Motor neuron (in vitro differentiated cells): ENCODE results near the gene STAM2. TPM values are rescaled to one million over a fixed set of nuclear protein-coding genes. Genes with fewer than 3 reads are reported as not detected.
"Not testable (repeated sequence)": the region's sequence is repeated elsewhere in the genome, so short reads cannot be mapped to it uniquely, and the experiment has no call there.

Experiments used
- ATAC-seq, 8 experiments: fragments of 200-7000 bp; cut with Tn5 transposase; replicated peaks in 6 of 8; 2 replicates each; pipeline ENCODE4 v1.8.0; 2021; ENCODE audit warnings: mild to moderate bottlenecking in 8 of 8, moderate library complexity in 8 of 8
- H3K27ac ChIP-seq, 2 donors: fragments of 250-450 bp; sonication (Bioruptor Pico); 2 replicates each; pipeline ENCODE4 v1.9.0; 2021; ENCODE audit warnings: antibody characterized with exemption in 2 of 2, mild to moderate bottlenecking in 2 of 2, moderate library complexity in 1 of 2
- H3K4me1 ChIP-seq, 2 donors: fragments of 250-450 bp; sonication (Bioruptor Pico); replicated peaks in 1 of 2; 2 replicates each; pipeline ENCODE4 v1.6.1; 2021; ENCODE audit warnings: antibody characterized with exemption in 2 of 2, mild to moderate bottlenecking in 2 of 2, moderate library complexity in 1 of 2
- H3K4me3 ChIP-seq, 5 donors: fragments of 250-450 bp; sonication (Bioruptor Pico); 2 replicates each; pipeline ENCODE4 v1.9.0; 2021; ENCODE audit warnings: antibody characterized with exemption in 5 of 5, mild to moderate bottlenecking in 5 of 5, moderate library complexity in 4 of 5
- WGBS, 10 experiments: fragments of 450-650 bp; shearing (Covaris generic); methylation state at CpG; one replicate each; pipeline ENCODE4 v1.0.0; 2022; 5-methylcytosine and 5-hydroxymethylcytosine counted together
- in situ Hi-C, 9 experiments: fragments of 400-800 bp; cut with MboI; loops; one replicate each; pipeline ENCODE4 v1.15.0; 2021; ENCODE audit warnings: low sequenced_read_pairs in 9 of 9, low pct_unique_long_range_greater_than_20kb in 2 of 9; ENCODE audit not compliant: unreplicated experiment in 9 of 9
- total RNA-seq, 8 experiments: library from RNA; unstranded; fragments of 300-600 nt; gene quantifications; 2 replicates each; pipeline versions ENCODE4 v1.2.3 to v1.2.4, GENCODE V29; 2022

Gene STAM2
- total RNA-seq, 8 experiments from 2014 or later: 14.3 to 43.9 (median 22.2) TPM

DNA sequence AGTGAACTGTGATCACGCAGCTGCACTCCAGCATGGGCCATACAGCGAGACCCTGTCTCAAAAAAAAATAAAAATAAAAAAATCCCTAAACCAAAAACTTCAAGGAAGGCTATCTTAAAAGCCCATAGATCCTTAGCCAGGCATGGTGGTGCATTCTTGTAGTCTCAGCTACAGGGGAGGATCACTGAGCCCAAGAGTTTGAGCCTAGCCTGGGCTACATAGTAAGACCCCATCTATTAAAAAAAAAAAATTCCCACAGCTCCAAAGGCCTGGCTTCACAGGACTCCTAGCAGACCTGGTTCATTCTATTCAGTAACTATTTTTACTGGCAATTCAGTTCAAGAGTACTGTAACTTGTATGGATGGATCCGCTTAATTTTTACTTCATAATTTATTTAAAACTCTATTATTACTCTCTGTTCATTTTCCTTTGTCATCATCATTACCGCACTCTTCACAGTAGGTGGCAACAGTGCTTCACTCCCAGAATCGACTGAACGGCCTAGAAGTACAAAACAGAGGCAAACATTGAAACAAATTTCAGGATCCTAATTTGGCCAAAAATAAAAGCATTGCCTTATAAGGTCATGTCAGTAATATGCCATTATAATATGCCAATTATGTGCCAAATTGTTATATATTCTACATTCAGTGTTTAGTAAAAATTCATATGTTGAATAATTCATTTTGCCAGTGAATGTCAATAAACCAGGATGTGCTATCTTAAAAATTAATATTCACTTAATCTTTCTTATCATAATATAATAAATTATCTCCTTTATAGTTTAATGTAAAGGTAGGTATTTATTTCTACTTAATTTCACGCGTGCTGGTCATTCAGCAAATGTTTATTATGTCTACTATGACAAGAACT is 14.3 kb upstream of the STAM2 start:
- no peak overlapping the region for H3K27ac ChIP-seq
- H3K4me3 ChIP-seq: no peak overlapping the region
- ATAC-seq: peak in 7 of 8 experiments; percentile 41 to 96 (median 62)
- in situ Hi-C loops: loop anchor here (10.0 to 25.0 kb wide), 7 partner anchors 145 to 1322 kb away; partner anchors contain the start of gene FMNL2 (in 1 of the 9)
- 20 to 79% (median 45%) methylated on average over 1 to 8 of the region's 8 CpGs; no CpG with 5 or more reads in 1 of the 10 experiments for WGBS, 10 experiments
- H3K4me1 ChIP-seq: no peaks in the 10 kb centered on the region

DNA sequence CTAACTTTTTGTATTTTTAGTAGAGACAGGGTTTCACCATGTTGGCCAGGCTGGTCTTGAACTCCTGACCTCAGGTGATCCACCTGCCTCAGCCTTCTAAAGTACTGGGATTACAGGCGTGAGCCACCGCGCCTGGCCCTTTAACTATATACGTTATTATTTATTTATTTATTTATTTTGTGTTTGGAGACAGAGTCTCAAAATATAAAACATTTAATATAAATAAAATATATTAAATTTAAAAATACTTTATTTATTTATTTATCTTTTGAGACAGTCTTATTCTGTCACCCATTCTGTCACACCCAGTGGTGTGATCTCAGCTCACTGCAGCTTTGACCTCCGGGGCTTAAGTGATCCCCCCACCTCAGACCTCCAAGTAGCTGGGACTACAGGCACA is 11.2 kb upstream of the STAM2 start:
- H3K4me3 ChIP-seq, H3K4me1 ChIP-seq, ATAC-seq, H3K27ac ChIP-seq: not testable (repeated sequence)
- in situ Hi-C loops: loop anchor here in 8 of 9 experiments (10.0 to 25.0 kb wide), 6 partner anchors 148 to 1325 kb away; partner anchors contain the start of gene FMNL2 (in 1 of the 8)
- WGBS, 10 experiments: 54 to 100% (median 97%) methylated on average over 1 to 5 of the region's 5 CpGs; no CpG with 5 or more reads in 3 of the 10 experiments

DNA sequence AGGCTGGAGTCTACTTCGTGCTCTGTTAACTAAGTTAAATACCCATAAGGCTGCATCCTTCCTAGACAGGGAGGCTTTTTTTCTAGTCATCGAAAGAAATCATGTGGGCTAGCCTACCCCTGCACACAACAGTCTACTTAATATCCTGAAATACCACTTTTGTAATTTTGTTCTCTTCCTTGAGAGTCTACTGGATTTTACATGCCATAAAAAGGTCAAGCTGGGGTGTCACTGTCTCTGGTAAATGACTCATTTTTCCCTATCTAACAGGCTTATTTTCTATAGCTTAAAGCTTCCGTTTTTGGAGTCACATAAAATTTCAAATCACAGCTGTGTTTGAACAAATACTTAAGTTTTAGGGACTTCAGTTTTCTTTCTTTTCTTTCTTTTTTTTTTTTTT is 10.7 kb upstream of the STAM2 start:
- in situ Hi-C loops: loop anchor here in 8 of 9 experiments (10.0 to 25.0 kb wide), 6 partner anchors 149 to 1326 kb away; partner anchors contain the start of gene FMNL2 (in 1 of the 8)
- H3K27ac ChIP-seq: no peak overlapping the region
- ATAC-seq: no peak

DNA sequence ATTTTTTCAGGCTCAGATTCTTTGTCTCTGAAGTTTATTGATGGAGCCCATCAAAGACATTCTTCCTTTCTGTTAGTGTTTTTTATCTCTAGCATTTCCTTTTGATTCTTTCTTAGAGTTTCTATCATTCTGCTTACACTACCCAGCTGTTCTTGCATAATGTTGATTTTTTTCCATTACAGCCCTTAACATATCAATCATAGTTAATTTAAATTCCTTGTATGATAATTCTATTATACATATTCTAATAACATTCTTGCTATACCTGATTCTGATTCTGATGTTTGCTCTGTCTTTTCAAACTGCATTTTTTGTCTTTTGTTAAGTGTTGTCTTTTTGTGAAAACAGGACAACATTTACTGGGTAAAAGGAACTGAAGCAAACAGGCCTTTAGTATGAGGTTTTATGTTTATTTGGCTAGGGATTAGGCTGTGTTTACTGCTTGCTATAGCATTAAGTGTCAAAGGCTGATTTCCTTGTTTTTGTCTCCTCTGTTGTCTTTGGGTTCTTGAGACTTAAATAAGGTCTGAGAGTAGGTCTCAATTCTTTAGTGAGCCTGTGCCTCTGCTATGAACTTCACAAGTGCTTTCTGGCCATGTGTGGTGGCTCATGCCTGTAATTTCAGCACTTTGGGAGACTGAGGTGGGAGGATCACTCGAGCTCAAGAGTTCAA is 8.0 kb upstream of the STAM2 start:
- no peaks in the 10 kb centered on the region for H3K4me1 ChIP-seq
- WGBS, 10 experiments: 0% methylated on average over 1 of the region's 1 CpG; no CpG with 5 or more reads in 5 of the 10 experiments
- no peak overlapping the region for H3K27ac ChIP-seq
- H3K4me3 ChIP-seq: no peak overlapping the region
- in situ Hi-C loops: loop anchor here in 8 of 9 experiments (10.0 to 25.0 kb wide), 6 partner anchors 151 to 1329 kb away; partner anchors contain the start of gene FMNL2 (in 1 of the 8)
- peak in 3 of 8 experiments; percentile 52 to 66 (median 63) for ATAC-seq

More for the DNA sequence above, 10.7 kb upstream of the STAM2 start:
- 73 to 100% (median 91%) methylated on average over 2 to 3 of the region's 3 CpGs for WGBS, 10 experiments
- H3K4me3 ChIP-seq: no peak overlapping the region
- H3K4me1 ChIP-seq: no peaks in the 10 kb centered on the region

DNA sequence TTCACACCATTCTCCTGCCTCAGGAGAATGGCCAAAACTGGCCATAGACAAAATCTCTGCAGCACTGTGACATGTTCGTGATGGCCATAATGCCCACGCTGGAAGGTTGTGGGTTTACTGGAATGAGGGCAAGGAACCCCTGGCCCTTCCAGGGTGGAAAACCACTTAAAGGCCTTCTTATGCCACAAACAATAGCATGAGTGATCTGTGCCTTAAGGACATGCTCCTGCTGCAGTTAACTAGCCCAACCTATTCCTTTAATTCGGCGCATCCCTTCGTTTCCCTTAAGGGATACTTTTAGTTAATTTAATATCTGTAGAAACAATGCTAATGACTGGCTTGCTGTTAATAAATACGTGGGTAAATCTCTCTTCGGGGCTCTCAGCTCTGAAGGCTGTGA is 2.1 kb upstream of the STAM2 start:
- WGBS, 10 experiments: 92 to 100% (median 100%) methylated on average over 1 to 5 of the region's 7 CpGs; no CpG with 5 or more reads in 5 of the 10 experiments
- in situ Hi-C loops: loop anchor here in 5 of 9 experiments (25.0 kb wide), 4 partner anchors 285 to 1335 kb away; no protein-coding TSS in a partner anchor
- not testable (repeated sequence) for ATAC-seq, H3K4me3 ChIP-seq, H3K27ac ChIP-seq
- H3K4me1 ChIP-seq: peaks cover 3 to 13% of the 10 kb centered on the region in 2 donors

DNA sequence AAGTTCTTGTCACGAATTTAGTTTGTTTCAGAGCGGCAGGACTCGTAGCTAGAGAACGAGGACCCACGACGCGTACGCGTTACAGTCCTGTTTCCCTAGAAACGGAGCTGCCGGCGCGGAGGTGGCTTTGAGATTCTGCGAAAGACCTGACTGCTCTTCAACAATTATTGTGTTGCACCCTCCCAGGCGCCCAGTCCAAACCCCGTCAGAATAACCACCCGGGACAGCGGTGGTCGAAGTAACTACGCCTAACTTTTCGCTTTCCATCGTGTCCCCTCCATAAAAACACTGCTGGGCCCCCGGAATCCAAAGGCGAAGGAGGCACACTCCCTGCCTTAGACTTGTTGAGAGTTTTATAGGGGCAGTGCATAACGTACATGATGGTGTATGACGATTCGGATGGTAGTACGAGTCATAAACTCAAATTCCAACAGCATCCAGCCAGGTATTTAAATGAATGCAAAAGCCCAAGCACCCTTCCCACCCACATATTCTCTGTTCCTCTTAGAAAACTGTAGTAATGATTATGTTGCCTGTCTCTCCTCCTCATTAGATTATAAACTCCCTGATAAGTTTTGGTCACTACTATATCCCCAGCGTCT is 651 bp upstream of the STAM2 start:
- peaks cover 3 to 13% of the 10 kb centered on the region in 2 donors for H3K4me1 ChIP-seq
- in situ Hi-C loops: loop anchor here in 5 of 9 experiments (25.0 kb wide), 4 partner anchors 286 to 1336 kb away; no protein-coding TSS in a partner anchor
- 0 to 100% (median 10%) methylated on average over 1 to 20 of the region's 29 CpGs; no CpG with 5 or more reads in 5 of the 10 experiments for WGBS, 10 experiments
- ATAC-seq: peak in 3 of 8 experiments; percentile 8 to 13 (median 11)
- peak overlapping the region; percentile 99 to 100 for H3K27ac ChIP-seq
- peak overlapping the region; percentile 63 to 79 (median 67) for H3K4me3 ChIP-seq

DNA sequence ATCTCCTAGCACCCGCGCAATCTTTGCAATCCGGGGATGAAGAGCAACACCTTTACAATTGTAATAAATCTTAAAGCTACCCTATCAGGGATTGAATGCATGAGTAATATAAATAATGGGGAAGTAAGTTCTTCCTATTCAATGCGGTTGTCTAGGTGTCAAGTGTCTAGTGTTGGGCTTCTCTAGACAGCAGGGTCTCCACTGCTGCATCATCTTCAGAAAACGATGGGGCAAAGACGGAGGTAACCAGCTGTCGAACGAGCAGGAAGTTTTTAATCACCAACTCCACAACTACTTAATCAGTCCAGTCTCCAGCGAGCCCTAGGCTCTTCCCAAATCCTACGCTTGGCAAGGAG is 573 bp downstream of the STAM2 start:
- peak; percentile 2 to 32 (median 19) for ATAC-seq
- H3K4me3 ChIP-seq: peak overlapping the region; percentile 63 to 79 (median 67)
- peaks cover 3 to 13% of the 10 kb centered on the region in 2 donors for H3K4me1 ChIP-seq
- 0 to 17% (median 5%) methylated on average over 1 to 7 of the region's 10 CpGs; no CpG with 5 or more reads in 2 of the 10 experiments for WGBS, 10 experiments
- peak overlapping the region; percentile 99 to 100 for H3K27ac ChIP-seq
- in situ Hi-C loops: loop anchor here in 5 of 9 experiments (25.0 kb wide), 4 partner anchors 287 to 1337 kb away; no protein-coding TSS in a partner anchor

DNA sequence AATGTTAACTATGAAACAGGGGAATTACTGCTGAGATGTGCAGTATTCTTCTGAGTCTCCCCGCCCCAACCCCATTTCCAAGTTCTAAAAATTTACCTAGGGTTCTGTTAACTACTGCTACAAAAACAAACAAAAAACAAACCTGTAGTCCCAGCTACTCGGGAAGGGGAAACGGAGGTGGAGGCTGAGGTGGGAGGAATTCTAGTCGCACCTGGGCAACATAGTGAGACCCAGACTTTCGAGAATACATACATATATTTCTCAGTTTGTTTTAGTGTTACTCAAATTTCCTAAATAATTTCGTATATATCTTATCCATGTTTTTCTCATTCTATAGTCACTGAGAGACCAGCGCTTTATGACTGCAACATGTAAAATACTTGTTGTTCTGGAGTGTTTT is 989 bp downstream of the STAM2 start:
- H3K4me1 ChIP-seq: peaks cover 3 to 13% of the 10 kb centered on the region in 2 donors
- ATAC-seq: no peak
- in situ Hi-C loops: loop anchor here in 2 of 9 experiments (25.0 kb wide), 1 partner anchor 137 kb away; no protein-coding TSS in a partner anchor
- 0 to 83% (median 31%) methylated on average over 1 to 7 of the region's 7 CpGs for WGBS, 10 experiments
- peak overlapping the region; percentile 63 to 79 (median 67) for H3K4me3 ChIP-seq
- H3K27ac ChIP-seq: peak overlapping the region in 1 of 2 donors; percentile 100

DNA sequence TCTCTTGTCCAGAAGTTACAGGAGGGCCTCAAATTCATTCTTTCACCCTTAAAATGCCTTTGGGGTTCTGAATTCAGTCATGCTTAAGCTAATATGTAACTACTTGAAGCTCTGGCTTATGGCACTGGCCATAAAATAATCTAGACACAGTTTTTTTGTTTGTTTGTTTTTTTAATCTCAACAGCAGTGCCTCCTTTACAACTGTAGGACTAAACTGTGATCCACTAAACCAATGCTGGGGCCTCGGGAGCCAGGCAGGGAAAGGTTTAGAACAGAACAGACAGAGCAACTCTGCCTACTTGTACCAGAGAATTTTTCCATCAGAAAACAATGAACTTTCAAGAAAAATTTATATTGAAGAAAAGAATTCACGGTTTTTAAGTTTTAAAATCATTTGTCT is 1.7 kb downstream of the STAM2 start:
- H3K4me1 ChIP-seq: peaks cover 3 to 13% of the 10 kb centered on the region in 2 donors
- peak overlapping the region in 3 of 5 donors; percentile 66 to 72 (median 67) for H3K4me3 ChIP-seq
- no peak overlapping the region for H3K27ac ChIP-seq
- WGBS, 10 experiments: 21 to 92% (median 62%) methylated on average over 1 to 2 of the region's 2 CpGs
- ATAC-seq: no peak
- in situ Hi-C loops: loop anchor here in 2 of 9 experiments (25.0 kb wide), 1 partner anchor 137 kb away; no protein-coding TSS in a partner anchor

DNA sequence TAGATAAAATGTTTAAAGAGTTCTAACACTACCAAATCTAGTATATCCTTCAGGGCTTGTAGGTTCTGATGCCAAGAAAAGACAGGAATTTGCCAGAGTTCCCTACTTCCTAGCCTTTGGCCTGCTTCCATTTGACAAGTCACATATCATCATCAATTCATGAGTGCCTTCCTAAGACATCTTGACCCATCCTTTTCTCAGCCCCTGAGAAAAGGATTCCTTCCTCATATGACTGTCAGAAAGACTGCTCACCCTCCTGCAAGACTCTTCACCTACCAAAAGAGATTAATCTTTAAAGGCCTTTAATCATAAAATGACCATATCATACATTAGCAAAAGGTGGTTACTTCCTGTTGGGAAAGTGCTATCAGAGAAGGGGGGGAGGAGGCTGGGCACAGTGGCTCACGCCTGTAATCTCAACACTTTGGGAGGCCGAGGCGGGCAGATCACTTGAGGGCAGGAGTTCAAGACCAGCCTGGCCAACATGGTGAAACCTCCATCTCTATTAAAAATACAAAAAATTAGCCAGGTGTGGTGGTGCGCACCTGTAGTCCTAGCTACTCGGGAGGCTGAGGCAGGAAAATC is 3.3 kb downstream of the STAM2 start:
- H3K4me1 ChIP-seq: peaks cover 3 to 13% of the 10 kb centered on the region in 2 donors
- ATAC-seq, H3K4me3 ChIP-seq, H3K27ac ChIP-seq: not testable (repeated sequence)
- in situ Hi-C loops: loop anchor here in 2 of 9 experiments (25.0 kb wide), 1 partner anchor 135 kb away; no protein-coding TSS in a partner anchor
- WGBS, 10 experiments: 93 to 100% (median 100%) methylated on average over 2 to 5 of the region's 5 CpGs; no CpG with 5 or more reads in 5 of the 10 experiments

DNA sequence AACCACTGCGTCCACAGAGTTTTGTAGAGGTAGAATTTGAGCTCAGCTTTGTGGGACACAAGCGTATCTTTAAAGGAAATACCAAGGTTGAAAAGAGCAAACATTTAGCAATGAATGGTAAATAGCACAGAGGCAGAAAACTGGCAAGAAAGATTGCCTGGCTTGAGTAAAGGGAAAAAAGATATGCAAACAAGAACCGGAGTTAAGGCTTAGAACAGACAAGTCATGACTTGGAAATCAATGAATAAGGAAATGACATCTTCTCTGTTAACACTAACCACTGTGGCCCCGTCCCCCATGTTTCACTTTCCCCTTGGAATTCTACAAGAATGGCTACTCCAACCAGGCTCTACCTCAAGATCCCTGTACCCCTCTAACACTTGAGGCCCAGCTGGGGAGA is 3.8 kb downstream of the STAM2 start:
- no peak overlapping the region for H3K4me3 ChIP-seq
- in situ Hi-C loops: loop anchor here in 2 of 9 experiments (25.0 kb wide), 1 partner anchor 134 kb away; no protein-coding TSS in a partner anchor
- no peak overlapping the region for H3K27ac ChIP-seq
- WGBS, 10 experiments: 36 to 100% (median 88%) methylated on average over 1 to 4 of the region's 4 CpGs
- ATAC-seq: no peak
- peaks cover 3 to 13% of the 10 kb centered on the region in 2 donors for H3K4me1 ChIP-seq
